Left ventricle myocardium inferior (tissue), 1 donor: ENCODE data around the gene FFAR3. TPM values are rescaled to one million over a fixed set of nuclear protein-coding genes. Genes with fewer than 3 reads are reported as not detected.

Experiments used
- DNase-seq: peaks from one replicate; pipeline ENCODE4 v3.0.0-alpha.2; 2020
- H3K27ac ChIP-seq: fragments of 200-600 bp; replicated peaks from 2 replicates; pipeline ENCODE4 v1.8.0; 2021
- H3K27me3 ChIP-seq: fragments of 200-600 bp; 2 replicates; pipeline ENCODE4 v1.8.0; 2021; ENCODE audit warnings: low read depth
- H3K36me3 ChIP-seq: fragments of 200-600 bp; 2 replicates; pipeline ENCODE4 v1.8.0; 2021
- H3K4me1 ChIP-seq: fragments of 200-600 bp; 2 replicates; pipeline ENCODE4 v1.8.0; 2021
- H3K4me3 ChIP-seq: fragments of 200-600 bp; 2 replicates; pipeline ENCODE4 v1.8.0; 2021; ENCODE audit warnings: mild to moderate bottlenecking, moderate library complexity
- H3K9me3 ChIP-seq: fragments of 200-600 bp; replicated peaks from 2 replicates; pipeline ENCODE4 v1.8.0; 2021
- intact Hi-C: fragments of 100-400 bp; cut with micrococcal nuclease; formaldehyde crosslinking; loops from one replicate; pipeline ENCODE4 v1.11.0; 2022
- total RNA-seq: library from RNA; stranded (reverse); fragmentation: NEBNext Ultra II Directional; extraction: Animal tissue kit (Norgen Biotek cat#: 25700); gene quantifications from one replicate; pipeline ENCODE4 v1.2.1, GENCODE V29; 2021
- TF ChIP-seq, protein P1 (sequence below): fragments of 200-600 bp; IDR thresholded peaks from 2 replicates; pipeline ENCODE4 v1.8.0; 2021; ENCODE audit warnings: antibody characterized with exemption, mild to moderate bottlenecking, borderline replicate concordance
- donor health status: DM: no; HTN: yes; CAD: no; lungs with severe emphysema.

Gene FFAR3
- total RNA-seq, 1 donor from 2014 or later: not detected

DNA sequence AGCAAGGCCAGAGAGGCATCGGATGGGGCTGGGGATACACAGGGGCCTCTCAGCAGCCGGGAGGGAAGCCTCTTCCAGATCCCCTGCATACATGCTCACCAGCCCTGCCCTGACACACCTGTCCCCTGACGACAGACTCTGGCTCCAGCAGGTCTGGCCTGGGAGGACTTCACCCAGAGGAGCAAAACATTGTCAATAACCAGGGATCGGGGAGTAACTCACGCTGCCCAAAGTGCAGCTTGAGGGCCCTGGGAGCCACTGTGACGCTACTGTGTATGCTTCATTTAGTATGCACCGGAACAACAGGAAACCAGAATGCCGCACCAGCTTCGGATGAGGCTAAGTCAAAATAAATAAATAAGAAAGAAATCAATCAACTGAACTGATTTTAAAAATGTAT is 41.7 kb upstream of the FFAR3 start:
- peaks cover 12% of the 10 kb centered on the region for H3K27me3 ChIP-seq
- intact Hi-C loops: no loop called here
- H3K4me3 ChIP-seq: no peak overlapping the region
- TF ChIP-seq, protein P1, sequence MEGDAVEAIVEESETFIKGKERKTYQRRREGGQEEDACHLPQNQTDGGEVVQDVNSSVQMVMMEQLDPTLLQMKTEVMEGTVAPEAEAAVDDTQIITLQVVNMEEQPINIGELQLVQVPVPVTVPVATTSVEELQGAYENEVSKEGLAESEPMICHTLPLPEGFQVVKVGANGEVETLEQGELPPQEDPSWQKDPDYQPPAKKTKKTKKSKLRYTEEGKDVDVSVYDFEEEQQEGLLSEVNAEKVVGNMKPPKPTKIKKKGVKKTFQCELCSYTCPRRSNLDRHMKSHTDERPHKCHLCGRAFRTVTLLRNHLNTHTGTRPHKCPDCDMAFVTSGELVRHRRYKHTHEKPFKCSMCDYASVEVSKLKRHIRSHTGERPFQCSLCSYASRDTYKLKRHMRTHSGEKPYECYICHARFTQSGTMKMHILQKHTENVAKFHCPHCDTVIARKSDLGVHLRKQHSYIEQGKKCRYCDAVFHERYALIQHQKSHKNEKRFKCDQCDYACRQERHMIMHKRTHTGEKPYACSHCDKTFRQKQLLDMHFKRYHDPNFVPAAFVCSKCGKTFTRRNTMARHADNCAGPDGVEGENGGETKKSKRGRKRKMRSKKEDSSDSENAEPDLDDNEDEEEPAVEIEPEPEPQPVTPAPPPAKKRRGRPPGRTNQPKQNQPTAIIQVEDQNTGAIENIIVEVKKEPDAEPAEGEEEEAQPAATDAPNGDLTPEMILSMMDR: no peak
- H3K4me1 ChIP-seq: peaks cover 20% of the 10 kb centered on the region
- no peaks in the 10 kb centered on the region for H3K9me3 ChIP-seq
- DNase-seq: no peak
- H3K36me3 ChIP-seq: no peaks in the 10 kb centered on the region
- no peak overlapping the region for H3K27ac ChIP-seq

DNA sequence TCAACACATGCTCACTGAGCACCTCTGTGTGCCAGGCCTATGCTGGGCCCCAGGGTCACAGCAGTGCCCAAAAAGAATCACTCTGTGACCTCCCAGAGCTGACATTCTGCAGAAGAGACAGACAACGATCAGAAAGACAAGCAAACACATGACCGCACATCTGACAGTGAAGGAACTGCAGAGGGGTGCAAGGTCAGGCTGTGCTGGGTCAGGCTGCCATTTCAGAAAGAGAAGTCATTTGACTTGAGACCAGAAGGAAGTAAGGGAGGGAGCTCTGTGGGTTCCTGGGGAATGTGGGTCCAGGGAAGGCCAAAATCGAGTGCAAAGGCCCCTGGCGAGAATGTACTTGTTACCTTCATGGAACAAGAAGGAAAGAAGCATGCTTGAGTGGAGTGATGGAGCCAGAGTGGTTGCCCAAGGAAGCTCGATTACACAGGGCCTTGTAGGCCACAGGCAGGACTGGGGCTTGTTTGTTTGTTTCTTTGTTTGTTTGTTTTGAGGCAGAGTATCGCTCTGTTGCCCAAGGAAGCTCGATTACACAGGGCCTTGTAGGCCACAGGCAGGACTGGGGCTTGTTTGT is 40.7 kb upstream of the FFAR3 start:
- TF ChIP-seq, protein P1: no peak
- Histone ChIP-seq H3K9me3 (peaks cover 8% of the 10 kb centered on the region), H3K4me1 (peaks cover 20% of the 10 kb centered on the region), H3K4me3 (no peak overlapping the region), H3K27ac (no peak overlapping the region), H3K36me3 (no peaks in the 10 kb centered on the region), H3K27me3 (peaks cover 18% of the 10 kb centered on the region)
- intact Hi-C loops: no loop called here
- DNase-seq: no peak

DNA sequence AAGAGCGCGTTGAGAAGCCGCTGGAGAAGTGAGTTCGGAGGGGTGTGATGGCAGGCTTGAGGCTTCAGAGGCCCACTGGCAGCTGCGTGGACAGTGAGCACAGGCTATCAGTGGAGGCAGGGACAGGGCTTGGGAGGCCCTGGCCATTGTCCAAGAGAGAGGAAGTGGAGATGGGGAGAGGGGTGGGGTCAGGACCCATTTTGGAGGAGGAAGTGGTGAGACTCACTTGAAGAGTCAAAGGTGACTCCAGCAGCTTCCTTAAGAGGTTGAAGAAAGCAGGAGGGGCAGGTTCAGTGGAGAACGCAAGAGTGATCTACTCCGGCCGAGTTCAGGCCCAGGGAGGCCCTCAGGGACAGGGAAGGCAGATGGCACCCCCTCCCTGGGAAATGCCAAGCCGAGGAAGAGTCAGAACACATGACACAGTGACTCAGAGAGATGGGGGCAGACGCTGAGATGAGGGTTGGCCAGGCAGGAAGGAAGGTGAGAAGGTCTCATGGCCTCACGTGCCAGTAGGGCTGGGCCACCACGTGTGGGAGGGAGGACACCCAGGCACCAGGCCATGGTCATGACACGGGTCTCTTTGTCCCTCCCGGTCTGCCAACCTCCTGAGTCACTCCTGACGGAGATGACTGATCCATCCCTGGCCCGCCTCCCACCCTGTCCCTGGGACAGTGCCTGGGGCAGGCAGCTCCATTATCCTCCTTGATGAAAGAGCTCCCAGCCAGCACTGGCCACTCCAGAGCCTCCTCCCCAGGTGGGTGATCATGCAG is 39.4 kb upstream of the FFAR3 start:
- H3K4me3 ChIP-seq: no peak overlapping the region
- H3K4me1 ChIP-seq: peaks cover 20% of the 10 kb centered on the region
- H3K27me3 ChIP-seq: peaks cover 19% of the 10 kb centered on the region
- no peaks in the 10 kb centered on the region for H3K36me3 ChIP-seq
- TF ChIP-seq, protein P1: no peak
- intact Hi-C loops: no loop called here
- peaks cover 8% of the 10 kb centered on the region for H3K9me3 ChIP-seq
- H3K27ac ChIP-seq: no peak overlapping the region
- DNase-seq: peak; percentile 40

DNA sequence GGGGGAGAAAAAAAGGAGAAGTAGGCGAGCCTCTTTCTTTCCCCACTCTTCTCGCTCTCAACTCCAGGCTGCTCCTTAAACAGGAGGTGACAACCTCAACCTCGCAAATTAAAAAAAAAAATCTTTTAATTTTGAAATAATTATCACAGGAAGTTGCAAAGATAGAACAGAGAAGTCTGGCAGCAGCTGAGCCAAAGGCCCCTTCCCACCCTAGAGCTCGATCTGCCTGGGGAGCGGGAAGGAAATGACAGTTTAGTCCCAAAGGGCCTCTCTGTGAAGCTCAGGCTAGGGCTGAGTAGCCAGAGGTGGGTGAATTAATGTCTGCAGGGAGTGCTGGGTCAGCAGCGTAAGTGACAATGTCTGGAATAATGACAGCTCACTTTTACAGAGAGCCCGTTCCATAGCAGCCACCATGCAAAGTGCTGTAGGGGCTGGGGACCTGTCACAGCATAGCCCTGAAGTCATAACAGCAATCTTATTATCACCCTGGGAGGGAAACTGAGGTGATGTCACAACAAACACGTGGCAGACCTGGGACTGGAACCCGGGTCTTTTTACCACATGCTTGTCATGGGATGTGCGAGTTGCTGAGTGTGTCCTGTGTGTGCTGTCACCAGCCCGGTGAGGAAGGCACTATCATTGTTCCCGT is 38.1 kb upstream of the FFAR3 start:
- TF ChIP-seq, protein P1: no peak
- Histone ChIP-seq H3K4me1 (peaks cover 20% of the 10 kb centered on the region), H3K27ac (no peak overlapping the region), H3K27me3 (peaks cover 19% of the 10 kb centered on the region), H3K36me3 (no peaks in the 10 kb centered on the region), H3K9me3 (peaks cover 8% of the 10 kb centered on the region), H3K4me3 (no peak overlapping the region)
- no peak for DNase-seq
- intact Hi-C loops: no loop called here

DNA sequence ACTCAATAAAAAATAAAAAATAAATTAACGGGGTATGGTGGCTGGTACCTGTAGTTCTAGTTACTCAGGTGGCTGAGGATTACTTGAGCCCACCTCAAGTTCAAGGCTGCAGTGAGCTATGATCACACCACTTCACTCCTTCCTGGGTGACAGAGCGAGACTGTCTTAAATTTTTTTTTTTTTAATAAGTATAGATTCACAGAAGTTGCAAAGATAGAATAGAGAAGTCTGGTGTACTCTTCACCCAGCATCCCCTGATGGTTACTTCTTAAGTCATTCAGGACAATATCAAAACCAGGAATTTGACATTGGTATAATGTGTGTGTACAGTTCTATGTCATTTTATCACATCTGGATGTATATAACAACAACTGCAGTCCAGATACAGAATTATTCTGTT is 37.0 kb upstream of the FFAR3 start:
- TF ChIP-seq, protein P1: no peak
- no peak overlapping the region for H3K27ac ChIP-seq
- peaks cover 19% of the 10 kb centered on the region for H3K27me3 ChIP-seq
- H3K4me3 ChIP-seq: no peak overlapping the region
- intact Hi-C loops: no loop called here
- H3K4me1 ChIP-seq: peaks cover 20% of the 10 kb centered on the region
- H3K36me3 ChIP-seq: no peaks in the 10 kb centered on the region
- H3K9me3 ChIP-seq: peaks cover 8% of the 10 kb centered on the region
- DNase-seq: no peak
